A549 treated with GW870086 at 1 μM for 4 hours (cell line): Measurements from ENCODE around the gene LSM5. TPM values are rescaled to one million over a fixed set of nuclear protein-coding genes. Genes with fewer than 3 reads are reported as not detected.

ENCODE experiments used
- total RNA-seq: library from RNA; stranded (reverse); fragments of 200-300 nt; extraction: Qiagen RNA extraction; gene quantifications from 5 replicates; pipeline ENCODE4 v1.2.3, GENCODE V29; 2022; ENCODE audit warnings: low read depth

LSM5 gene
- 72.6 to 110 TPM (median 99.2 TPM) in 5 replicates for total RNA-seq

DNA sequence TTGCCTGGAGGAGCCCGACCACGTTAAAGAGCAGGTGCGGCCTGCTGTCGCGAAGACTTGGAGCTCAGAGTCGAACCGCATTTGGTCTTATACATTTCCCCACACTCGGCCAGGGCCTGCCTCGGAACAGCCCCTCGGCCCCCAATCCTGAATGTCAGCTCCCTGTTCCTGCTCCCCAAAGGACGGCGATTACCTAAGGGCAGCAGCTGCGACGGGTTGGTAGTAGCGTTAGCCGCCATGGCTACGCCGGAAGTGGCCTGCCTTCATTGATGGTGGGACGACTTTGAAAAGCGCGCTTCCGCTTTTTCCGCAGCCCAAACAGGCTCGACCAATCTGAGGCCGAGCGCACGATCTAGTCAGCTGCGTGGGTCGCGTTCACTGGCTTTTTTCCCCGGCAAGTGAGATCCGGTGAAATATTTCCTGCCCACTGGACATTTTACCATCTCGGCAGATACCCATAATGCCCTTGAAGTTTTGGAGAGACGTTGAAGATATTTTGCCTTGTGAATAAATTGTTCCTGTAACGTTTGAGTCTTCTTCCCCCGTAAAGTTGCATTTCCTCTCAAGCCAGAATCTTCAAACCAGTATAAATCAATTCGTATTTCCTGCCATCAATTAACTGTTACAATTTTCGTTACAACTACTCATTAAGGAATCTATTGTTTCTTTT lies at the start of gene LSM5:
Gene LSM5 (minus strand): TSS at position 254 of the 670 bp plus-strand sequence. CDS start 15 bp downstream, at position 239.

DNA sequence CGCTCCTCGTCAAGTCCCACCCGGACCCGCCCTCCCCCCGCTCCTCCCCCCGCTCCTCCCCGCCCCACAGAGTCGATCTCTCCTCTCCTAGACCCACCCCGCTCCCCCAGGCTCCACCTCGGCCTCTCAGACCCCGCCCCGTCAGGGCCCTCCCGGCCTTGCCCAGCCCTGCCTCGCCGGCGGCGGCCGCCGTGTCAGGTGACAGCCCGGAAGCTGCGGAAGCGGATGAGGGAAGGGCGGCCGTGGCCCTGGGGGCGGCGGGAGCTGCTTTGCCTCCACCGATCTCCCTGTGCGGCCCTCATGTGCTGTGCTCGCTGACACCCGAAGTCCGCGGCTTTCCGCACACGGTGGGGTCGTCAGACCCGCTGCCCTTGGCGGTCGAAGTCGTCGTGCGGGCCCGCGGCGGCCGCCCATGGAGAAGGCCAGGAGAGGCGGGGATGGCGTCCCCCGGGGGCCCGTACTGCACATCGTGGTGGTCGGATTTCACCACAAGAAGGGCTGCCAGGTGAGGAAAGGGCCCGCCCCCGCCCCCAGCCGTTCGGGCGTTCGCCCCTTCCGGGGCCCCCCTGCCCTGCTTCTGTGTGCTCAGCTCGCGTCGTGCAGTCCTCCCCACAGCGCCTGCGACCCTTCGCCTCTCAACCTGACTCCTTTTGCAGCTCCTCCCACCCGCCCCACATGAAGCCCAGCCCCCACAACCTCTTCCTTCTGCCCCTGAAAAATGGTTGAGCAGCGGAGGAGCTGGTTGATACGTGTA lies 5.3 kb upstream of the LSM5 start, which contains the start of gene AVL9:
Gene AVL9 (plus strand): TSS at position 192 of the 754 bp plus-strand sequence. CDS start 221 bp downstream, at position 413.

Other genes with a start within 250 kb of the LSM5 start
- 21.7 to 32.8 TPM (median 30.2 TPM) in 5 replicates for gene AVL9, start 5.1 kb upstream of the LSM5 start, total RNA-seq